Right renal pelvis (tissue), 4 donors: ENCODE data around the gene EVX1. TPM values are rescaled to one million over a fixed set of nuclear protein-coding genes. Genes with fewer than 3 reads are reported as not detected.

Experiments used
- DNase-seq, 4 donors: peaks; one replicate each; pipeline ENCODE4 v3.0.0-alpha.2; 2013; ENCODE audit warnings: low read depth in 4 of 4, low spot score in 3 of 4, missing footprints in 1 of 4
- polyA plus RNA-seq, 4 donors: library from polyadenylated mRNA; unstranded; fragments of 120-200 nt; gene quantifications; one replicate each; pipeline ENCODE4 v1.2.1, GENCODE V29; 2013; ENCODE audit not compliant: insufficient read length in 4 of 4

EVX1 gene
- polyA plus RNA-seq, 4 donors: 0.12 to 0.23 TPM; not detected in 2

- no peak for DNase-seq
Measured at GRCh38 chr7:27204851-27205322, 37.7 kb upstream of the EVX1 start.

- no peak for DNase-seq
Measured at GRCh38 chr7:27205325-27206280, 37.0 kb upstream of the EVX1 start.

- DNase-seq: no peak
Measured at GRCh38 chr7:27207348-27207985, 35.1 kb upstream of the EVX1 start.

- DNase-seq: no peak
Measured at GRCh38 chr7:27208998-27209397, 33.6 kb upstream of the EVX1 start.

- DNase-seq: no peak
Measured at GRCh38 chr7:27209933-27210440, 32.6 kb upstream of the EVX1 start.

GRCh38 chr7:27210441-27211083 lies 32.0 kb upstream of the EVX1 start:
- no peak for DNase-seq

- DNase-seq: no peak
Measured at GRCh38 chr7:27211084-27211446, 31.5 kb upstream of the EVX1 start.

GRCh38 chr7:27211764-27212204 lies 30.8 kb upstream of the EVX1 start:
- no peak for DNase-seq

- no peak for DNase-seq
Measured at GRCh38 chr7:27212497-27213432, 29.8 kb upstream of the EVX1 start.

- DNase-seq: no peak
Measured at GRCh38 chr7:27213433-27214238, 29.0 kb upstream of the EVX1 start.

GRCh38 chr7:27214239-27214950 lies 28.2 kb upstream of the EVX1 start:
- no peak for DNase-seq

- DNase-seq: no peak
Measured at GRCh38 chr7:27215356-27215755, 27.2 kb upstream of the EVX1 start.

- DNase-seq: no peak
Measured at GRCh38 chr7:27217951-27218350, 24.7 kb upstream of the EVX1 start.

GRCh38 chr7:27219821-27220220 lies 22.8 kb upstream of the EVX1 start:
- no peak for DNase-seq

GRCh38 chr7:27220440-27220955 lies 22.1 kb upstream of the EVX1 start:
- DNase-seq: no peak

- DNase-seq: no peak
Measured at GRCh38 chr7:27221201-27221797, 21.3 kb upstream of the EVX1 start.

- DNase-seq: no peak
Measured at GRCh38 chr7:27223941-27224575, 18.5 kb upstream of the EVX1 start.
